ENCODE measurements around the gene CRB3. TPM values are rescaled to one million over a fixed set of nuclear protein-coding genes. Genes with fewer than 3 reads are reported as not detected.

Gene CRB3
- total RNA-seq, 2 experiments from 2014 or later, result 7.9 to 9.4 TPM

GRCh38 chr19:6429419-6430221 lies 34.5 kb upstream of the CRB3 start:
- DNase-seq, result peak in 1 of 14 experiments; percentile 21
- H3K4me1 ChIP-seq (ENCODE audit: insufficient read depth, low read length), result peaks cover 20% of the 10 kb centered on the region
- no peaks in the 10 kb centered on the region for H3K36me3 Mint-ChIP-seq (ENCODE audit: low read depth)
- H3K36me3 ChIP-seq (ENCODE audit: insufficient read depth, low read length), result no peaks in the 10 kb centered on the region
- H3K4me1 Mint-ChIP-seq (ENCODE audit: low read depth), result peaks cover 18% of the 10 kb centered on the region
- H3K4me3 ChIP-seq (ENCODE audit: low read length), result no peak overlapping the region
- H3K27me3 ChIP-seq (ENCODE audit: control insufficient read depth in 1 of 2, insufficient read depth in 2 of 2, low read length in 2 of 2), result no peaks in the 10 kb centered on the region
- CTCF ChIA-PET, result no interaction called here
- POLR2A ChIA-PET, result interaction anchor here (1.0 kb wide), 1 partner anchor 68 kb away, joined by 4 read pairs; the partner anchor contains the start of gene CLPP
- no peaks in the 10 kb centered on the region for H3K27me3 Mint-ChIP-seq
- H3K27ac Mint-ChIP-seq, result no peak overlapping the region
- no peak for TF ChIP-seq CTCF (IDR thresholded peaks at IDR 0.05)
- no peaks in the 10 kb centered on the region for H3K9me3 Mint-ChIP-seq
- H3K27ac ChIP-seq (ENCODE audit: low read depth in 1 of 2, low read length in 2 of 2), result no peak overlapping the region
- no peak overlapping the region for H3K4me3 Mint-ChIP-seq
- intact Hi-C loops (cut with DNase I, micrococcal nuclease), result no loop called here
- ATAC-seq (ENCODE audit: poor library complexity), result no peak
- peaks cover 0 to 6% of the 10 kb centered on the region in 2 experiments for H3K9me3 ChIP-seq (ENCODE audit: control insufficient read depth in 1 of 2, insufficient read depth in 1 of 2, low read length in 2 of 2)

- Histone ChIP-seq H3K36me3 (ENCODE audit: insufficient read depth, low read length) (no peaks in the 10 kb centered on the region), H3K4me3 (ENCODE audit: low read length) (no peak overlapping the region), H3K27ac (ENCODE audit: low read depth in 1 of 2, low read length in 2 of 2) (no peak overlapping the region), H3K9me3 (ENCODE audit: control insufficient read depth in 1 of 2, insufficient read depth in 1 of 2, low read length in 2 of 2) (no peaks in the 10 kb centered on the region), H3K27me3 (ENCODE audit: control insufficient read depth in 1 of 2, insufficient read depth in 2 of 2, low read length in 2 of 2) (no peaks in the 10 kb centered on the region), H3K4me1 (ENCODE audit: insufficient read depth, low read length) (peaks cover 5% of the 10 kb centered on the region)
- Mint-ChIP-seq H3K4me1 (ENCODE audit: low read depth) (peaks cover 5% of the 10 kb centered on the region), H3K9me3 (no peaks in the 10 kb centered on the region), H3K4me3 (no peak overlapping the region), H3K36me3 (ENCODE audit: low read depth) (no peaks in the 10 kb centered on the region), H3K27me3 (no peaks in the 10 kb centered on the region), H3K27ac (no peak overlapping the region)
- ChIA-PET POLR2A (no interaction called here), CTCF (no interaction called here)
- ATAC-seq (ENCODE audit: poor library complexity), result no peak
- TF ChIP-seq CTCF (IDR thresholded peaks at IDR 0.05), result no peak
- DNase-seq, result no peak
- intact Hi-C loops (cut with DNase I, micrococcal nuclease), result no loop called here
These were observed 32.2 kb upstream of the CRB3 start for GRCh38 chr19:6431891-6432290.

GRCh38 chr19:6433165-6433564 lies 30.9 kb upstream of the CRB3 start:
- no peak overlapping the region for H3K4me3 Mint-ChIP-seq
- H3K27ac Mint-ChIP-seq, result no peak overlapping the region
- H3K9me3 ChIP-seq (ENCODE audit: control insufficient read depth in 1 of 2, insufficient read depth in 1 of 2, low read length in 2 of 2), result no peaks in the 10 kb centered on the region
- no peaks in the 10 kb centered on the region for H3K9me3 Mint-ChIP-seq
- peaks cover 5% of the 10 kb centered on the region for H3K4me1 Mint-ChIP-seq (ENCODE audit: low read depth)
- H3K36me3 Mint-ChIP-seq (ENCODE audit: low read depth), result no peaks in the 10 kb centered on the region
- H3K27ac ChIP-seq (ENCODE audit: low read depth in 1 of 2, low read length in 2 of 2), result no peak overlapping the region
- DNase-seq (peak in 1 of 14 experiments; percentile 14), ATAC-seq (ENCODE audit: poor library complexity) (no peak)
- no peak overlapping the region for H3K4me3 ChIP-seq (ENCODE audit: low read length)
- ChIA-PET POLR2A (no interaction called here), CTCF (no interaction called here)
- H3K36me3 ChIP-seq (ENCODE audit: insufficient read depth, low read length), result no peaks in the 10 kb centered on the region
- intact Hi-C loops (cut with DNase I, micrococcal nuclease), result no loop called here
- H3K27me3 Mint-ChIP-seq, result no peaks in the 10 kb centered on the region
- no peak for TF ChIP-seq CTCF (IDR thresholded peaks at IDR 0.05)
- H3K27me3 ChIP-seq (ENCODE audit: control insufficient read depth in 1 of 2, insufficient read depth in 2 of 2, low read length in 2 of 2), result no peaks in the 10 kb centered on the region
- H3K4me1 ChIP-seq (ENCODE audit: insufficient read depth, low read length), result peaks cover 5% of the 10 kb centered on the region

All from CD4-positive, alpha-beta T cell (primary cell).